Measurements from ENCODE around the gene TEP1.

GRCh38 chr14:20416223-20416622 is 2.9 kb upstream of the TEP1 start:
- TF ChIP-seq CTCF (IDR thresholded peaks at IDR 0.05) (no peak), POLR2A (IDR thresholded peaks at IDR 0.05) (no peak)

Measured in Peyer's patch (tissue), 4 donors.